ENCODE measurements around the gene MRAS.

The MRAS gene

GRCh38 chr3:138371070-138371965 lies 22.9 kb downstream of the MRAS start:
- no peak overlapping the region for H4K91ac ChIP-seq (ENCODE audit: low read length)
- no peak overlapping the region for H3K23ac ChIP-seq (ENCODE audit: low read length in 2 of 2)
- H3K14ac ChIP-seq (ENCODE audit: low read length in 2 of 2), result no peak overlapping the region
- no peak overlapping the region for H3K9ac ChIP-seq (ENCODE audit: low read length)
- H3K9me3 ChIP-seq (ENCODE audit: control insufficient read depth, low read length), result no peaks in the 10 kb centered on the region
- no peak overlapping the region for H3K18ac ChIP-seq (ENCODE audit: low read depth in 1 of 2, low read length in 2 of 2)
- no peak overlapping the region for H2AFZ ChIP-seq (ENCODE audit: low read depth, low read length)
- H2BK12ac ChIP-seq (ENCODE audit: low read length in 2 of 2), result no peak overlapping the region
- H3K4me1 ChIP-seq (ENCODE audit: control insufficient read depth, insufficient read depth, low read depth, low read length), result peaks cover 3% of the 10 kb centered on the region
- H3K27ac ChIP-seq (ENCODE audit: low read length, poor library complexity, severe bottlenecking), result no peak overlapping the region
- H4K8ac ChIP-seq (ENCODE audit: low read length), result no peak overlapping the region
- no peaks in the 10 kb centered on the region for H3K27me3 ChIP-seq (ENCODE audit: control insufficient read depth in 1 of 2, insufficient read depth in 1 of 2, low read length in 2 of 2)
- H3K4me3 ChIP-seq (ENCODE audit: insufficient read depth in 1 of 2, low read depth in 1 of 2, low read length in 2 of 2), result no peak overlapping the region
- no peak overlapping the region for H2BK120ac ChIP-seq (ENCODE audit: low read depth, low read length)
- H3K79me1 ChIP-seq (replicated peaks; ENCODE audit: low read length, poor library complexity, severe bottlenecking), result peaks cover 24% of the 10 kb centered on the region
- DNase-seq, result no peak
- H3K36me3 ChIP-seq (ENCODE audit: control insufficient read depth in 1 of 2, insufficient read depth in 2 of 2, low read depth in 1 of 2, low read length in 2 of 2), result peaks cover 5 to 22% of the 10 kb centered on the region in 2 experiments
- H2BK15ac ChIP-seq (ENCODE audit: low read depth, poor library complexity, severe bottlenecking), result no peak overlapping the region
- no peak overlapping the region for H3K4me2 ChIP-seq (ENCODE audit: low read length, poor library complexity, severe bottlenecking)
- no peak overlapping the region for H2AK5ac ChIP-seq (ENCODE audit: low read length, severe bottlenecking)
- no peak overlapping the region for H2BK5ac ChIP-seq (ENCODE audit: low read depth, low read length, poor library complexity, severe bottlenecking)
- 93% methylated on average over 9 of the region's 9 CpGs for WGBS
- no peak overlapping the region for H3K4ac ChIP-seq (ENCODE audit: low read depth in 1 of 2, low read length in 2 of 2)

DNA sequence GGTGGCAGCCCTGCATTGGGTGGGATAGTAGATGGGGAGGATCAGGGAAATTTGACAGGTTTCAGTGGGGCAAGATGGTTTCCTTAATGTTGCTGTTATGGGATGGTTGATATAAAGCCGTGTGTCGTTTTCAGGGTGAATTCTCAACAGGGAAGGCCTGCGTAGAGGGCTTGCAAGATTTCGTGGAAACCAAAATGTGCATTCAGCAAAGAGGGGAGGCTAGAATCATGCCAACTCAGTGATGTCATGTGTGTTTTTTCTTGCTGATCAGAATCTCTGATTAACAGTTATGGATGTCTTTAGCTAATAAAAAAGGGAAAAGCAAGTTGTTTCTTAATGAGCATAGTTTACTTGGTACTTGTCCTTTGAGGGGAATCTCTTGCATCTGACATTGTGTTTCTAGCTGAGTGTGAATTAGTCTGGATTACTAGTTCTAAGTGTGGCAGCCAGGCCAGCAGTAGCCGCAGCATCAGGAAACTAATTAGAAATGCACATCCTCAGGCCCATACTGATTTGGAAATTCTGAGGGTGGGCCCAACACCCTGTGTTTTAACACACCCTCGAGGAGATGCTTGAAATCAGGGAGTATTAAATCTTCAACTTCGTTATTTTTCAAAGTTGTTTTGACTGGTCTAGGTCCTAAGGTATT lies 24.8 kb downstream of the MRAS start:
- DNase-seq, result no peak
- 87% methylated on average over 7 of the region's 7 CpGs for WGBS
- Histone ChIP-seq H3K14ac (ENCODE audit: low read length in 2 of 2) (no peak overlapping the region), H2AFZ (ENCODE audit: low read depth, low read length) (no peak overlapping the region), H3K79me1 (replicated peaks; ENCODE audit: low read length, poor library complexity, severe bottlenecking) (peaks cover 21% of the 10 kb centered on the region), H3K4me2 (ENCODE audit: low read length, poor library complexity, severe bottlenecking) (no peak overlapping the region), H3K9me3 (ENCODE audit: control insufficient read depth, low read length) (no peaks in the 10 kb centered on the region), H3K4me3 (ENCODE audit: insufficient read depth in 1 of 2, low read depth in 1 of 2, low read length in 2 of 2) (no peak overlapping the region), H2BK120ac (ENCODE audit: low read depth, low read length) (no peak overlapping the region), H3K27ac (ENCODE audit: low read length, poor library complexity, severe bottlenecking) (no peak overlapping the region), H3K27me3 (ENCODE audit: control insufficient read depth in 1 of 2, insufficient read depth in 1 of 2, low read length in 2 of 2) (no peaks in the 10 kb centered on the region), H2BK5ac (ENCODE audit: low read depth, low read length, poor library complexity, severe bottlenecking) (no peak overlapping the region), H2BK15ac (ENCODE audit: low read depth, poor library complexity, severe bottlenecking) (no peak overlapping the region), H2AK5ac (ENCODE audit: low read length, severe bottlenecking) (no peak overlapping the region), H3K4me1 (ENCODE audit: control insufficient read depth, insufficient read depth, low read depth, low read length) (peaks cover 2% of the 10 kb centered on the region), H4K91ac (ENCODE audit: low read length) (no peak overlapping the region), H3K18ac (ENCODE audit: low read depth in 1 of 2, low read length in 2 of 2) (no peak overlapping the region), H3K23ac (ENCODE audit: low read length in 2 of 2) (no peak overlapping the region), H3K36me3 (ENCODE audit: control insufficient read depth in 1 of 2, insufficient read depth in 2 of 2, low read depth in 1 of 2, low read length in 2 of 2) (peaks cover 13 to 31% of the 10 kb centered on the region in 2 experiments), H3K9ac (ENCODE audit: low read length) (no peak overlapping the region), H4K8ac (ENCODE audit: low read length) (no peak overlapping the region), H3K4ac (ENCODE audit: low read depth in 1 of 2, low read length in 2 of 2) (no peak overlapping the region), H2BK12ac (ENCODE audit: low read length in 2 of 2) (no peak overlapping the region)

DNA sequence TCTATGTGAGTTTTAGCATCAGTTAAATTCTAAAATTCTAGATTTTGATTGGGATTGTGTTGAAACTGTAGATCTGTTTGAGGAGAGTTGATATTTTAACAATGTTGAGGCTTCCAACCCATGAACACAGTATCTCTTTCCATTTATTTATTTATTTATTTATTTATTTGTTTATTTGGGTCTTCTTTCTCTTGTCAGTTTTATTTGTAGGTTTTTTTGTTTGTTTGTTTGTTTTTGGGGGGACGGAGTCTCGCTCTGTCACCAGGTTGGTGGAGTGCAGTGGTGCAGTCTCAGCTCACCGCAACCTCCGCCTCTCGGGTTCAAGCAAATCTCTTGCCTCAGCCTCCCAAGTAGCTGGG lies 25.3 kb downstream of the MRAS start:
- no peaks in the 10 kb centered on the region for H3K9me3 ChIP-seq (ENCODE audit: control insufficient read depth, low read length)
- H3K27ac ChIP-seq (ENCODE audit: low read length, poor library complexity, severe bottlenecking), result no peak overlapping the region
- H3K4me1 ChIP-seq (ENCODE audit: control insufficient read depth, insufficient read depth, low read depth, low read length), result peaks cover 2% of the 10 kb centered on the region
- H2BK12ac ChIP-seq (ENCODE audit: low read length in 2 of 2), result no peak overlapping the region
- no peak overlapping the region for H2BK120ac ChIP-seq (ENCODE audit: low read depth, low read length)
- H3K14ac ChIP-seq (ENCODE audit: low read length in 2 of 2), result no peak overlapping the region
- H3K4me3 ChIP-seq (ENCODE audit: insufficient read depth in 1 of 2, low read depth in 1 of 2, low read length in 2 of 2), result no peak overlapping the region
- H2BK15ac ChIP-seq (ENCODE audit: low read depth, poor library complexity, severe bottlenecking), result no peak overlapping the region
- no peak overlapping the region for H4K91ac ChIP-seq (ENCODE audit: low read length)
- H3K4ac ChIP-seq (ENCODE audit: low read depth in 1 of 2, low read length in 2 of 2), result no peak overlapping the region
- H4K8ac ChIP-seq (ENCODE audit: low read length), result no peak overlapping the region
- peaks cover 21% of the 10 kb centered on the region for H3K79me1 ChIP-seq (replicated peaks; ENCODE audit: low read length, poor library complexity, severe bottlenecking)
- H3K27me3 ChIP-seq (ENCODE audit: control insufficient read depth in 1 of 2, insufficient read depth in 1 of 2, low read length in 2 of 2), result no peaks in the 10 kb centered on the region
- no peak overlapping the region for H3K18ac ChIP-seq (ENCODE audit: low read depth in 1 of 2, low read length in 2 of 2)
- no peak overlapping the region for H2BK5ac ChIP-seq (ENCODE audit: low read depth, low read length, poor library complexity, severe bottlenecking)
- H3K9ac ChIP-seq (ENCODE audit: low read length), result no peak overlapping the region
- no peak overlapping the region for H2AK5ac ChIP-seq (ENCODE audit: low read length, severe bottlenecking)
- H3K23ac ChIP-seq (ENCODE audit: low read length in 2 of 2), result no peak overlapping the region
- no peak overlapping the region for H3K4me2 ChIP-seq (ENCODE audit: low read length, poor library complexity, severe bottlenecking)
- no peak overlapping the region for H2AFZ ChIP-seq (ENCODE audit: low read depth, low read length)
- H3K36me3 ChIP-seq (ENCODE audit: control insufficient read depth in 1 of 2, insufficient read depth in 2 of 2, low read depth in 1 of 2, low read length in 2 of 2), result peaks cover 16 to 36% of the 10 kb centered on the region in 2 experiments
- DNase-seq, result no peak
- WGBS, result 93% methylated on average over 3 of the region's 5 CpGs

DNA sequence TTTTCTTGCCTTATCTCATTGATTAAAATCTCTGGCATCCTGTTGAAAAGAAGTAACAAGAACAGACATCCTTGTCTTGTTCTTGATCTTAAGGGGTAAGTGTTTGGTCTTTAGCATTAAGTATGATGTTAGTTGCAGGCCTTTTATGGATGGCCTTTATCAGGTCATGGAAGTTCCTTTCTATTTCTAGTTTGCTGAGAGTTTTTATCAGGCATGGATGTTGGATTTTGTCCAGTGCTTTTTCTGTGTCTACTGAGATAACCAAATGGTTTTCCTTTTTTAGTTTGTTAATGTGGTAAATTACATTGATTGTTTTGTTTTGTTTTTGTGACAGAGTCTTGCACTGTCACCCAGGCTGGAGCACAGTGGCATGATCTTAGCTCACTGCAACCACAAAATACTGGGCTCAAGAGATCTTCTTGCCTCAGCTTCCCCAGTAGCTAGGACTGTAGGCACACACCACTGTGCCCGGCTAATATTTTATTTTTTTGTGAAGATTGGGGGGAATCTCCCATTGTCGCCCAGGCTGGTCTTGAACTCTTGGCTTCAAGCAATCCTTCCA lies 26.3 kb downstream of the MRAS start:
- WGBS, result 50% methylated on average over 2 of the region's 2 CpGs

More for the DNA sequence above, 26.3 kb downstream of the MRAS start:
- no peak overlapping the region for H2AK5ac ChIP-seq (ENCODE audit: low read length, severe bottlenecking)
- no peak overlapping the region for H4K8ac ChIP-seq (ENCODE audit: low read length)
- H2BK12ac ChIP-seq (ENCODE audit: low read length in 2 of 2), result no peak overlapping the region
- no peak overlapping the region for H2BK15ac ChIP-seq (ENCODE audit: low read depth, poor library complexity, severe bottlenecking)
- no peak overlapping the region for H3K27ac ChIP-seq (ENCODE audit: low read length, poor library complexity, severe bottlenecking)
- H2BK5ac ChIP-seq (ENCODE audit: low read depth, low read length, poor library complexity, severe bottlenecking), result no peak overlapping the region
- no peak overlapping the region for H3K4me2 ChIP-seq (ENCODE audit: low read length, poor library complexity, severe bottlenecking)
- H3K4ac ChIP-seq (ENCODE audit: low read depth in 1 of 2, low read length in 2 of 2), result no peak overlapping the region
- H3K14ac ChIP-seq (ENCODE audit: low read length in 2 of 2), result no peak overlapping the region
- H3K4me1 ChIP-seq (ENCODE audit: control insufficient read depth, insufficient read depth, low read depth, low read length), result peaks cover under 1% of the 10 kb centered on the region
- H3K36me3 ChIP-seq (ENCODE audit: control insufficient read depth in 1 of 2, insufficient read depth in 2 of 2, low read depth in 1 of 2, low read length in 2 of 2), result peaks cover 16 to 39% of the 10 kb centered on the region in 2 experiments
- H2AFZ ChIP-seq (ENCODE audit: low read depth, low read length), result no peak overlapping the region
- no peak overlapping the region for H2BK120ac ChIP-seq (ENCODE audit: low read depth, low read length)
- no peak overlapping the region for H4K91ac ChIP-seq (ENCODE audit: low read length)
- peak; percentile 11 for DNase-seq
- H3K27me3 ChIP-seq (ENCODE audit: control insufficient read depth in 1 of 2, insufficient read depth in 1 of 2, low read length in 2 of 2), result no peaks in the 10 kb centered on the region
- no peak overlapping the region for H3K18ac ChIP-seq (ENCODE audit: low read depth in 1 of 2, low read length in 2 of 2)
- H3K9me3 ChIP-seq (ENCODE audit: control insufficient read depth, low read length), result no peaks in the 10 kb centered on the region
- no peak overlapping the region for H3K23ac ChIP-seq (ENCODE audit: low read length in 2 of 2)
- H3K79me1 ChIP-seq (replicated peaks; ENCODE audit: low read length, poor library complexity, severe bottlenecking), result peaks cover 18% of the 10 kb centered on the region
- H3K9ac ChIP-seq (ENCODE audit: low read length), result no peak overlapping the region
- no peak overlapping the region for H3K4me3 ChIP-seq (ENCODE audit: insufficient read depth in 1 of 2, low read depth in 1 of 2, low read length in 2 of 2)
